Lung (tissue), 12 donors: ENCODE measurements around the gene LTBP1. TPM values are rescaled to one million over a fixed set of nuclear protein-coding genes. Genes with fewer than 3 reads are reported as not detected.

Source experiments
- ATAC-seq: fragments of 200-7000 bp; cut with Tn5 transposase; one replicate; pipeline ENCODE4 v1.9.1; 2020; ENCODE audit warnings: moderate number of reproducible peaks; ENCODE audit not compliant: insufficient read depth, low FRiP score
- DNase-seq, 3 donors: peaks; one replicate each; pipeline ENCODE4 v3.0.0-alpha.2; 2013 to 2017
- H3K27ac ChIP-seq, 2 donors: one replicate each; pipeline ENCODE4 v1.5.1; 2013; ENCODE audit warnings: mild to moderate bottlenecking in 2 of 2, moderate library complexity in 2 of 2, control low read depth in 1 of 2, inconsistent platforms in 1 of 2, low read depth in 1 of 2, low read length in 1 of 2
- H3K27me3 ChIP-seq, 3 donors: one replicate each; pipeline ENCODE4 v1.5.1; 2013; ENCODE audit warnings: low read length in 2 of 3; ENCODE audit not compliant: control insufficient read depth in 3 of 3, insufficient read depth in 3 of 3
- H3K36me3 ChIP-seq, 4 donors: one replicate each; pipeline ENCODE4 v1.5.1; 2013; ENCODE audit warnings: low read length in 4 of 4, mild to moderate bottlenecking in 1 of 4, moderate library complexity in 1 of 4; ENCODE audit not compliant: control insufficient read depth in 4 of 4, insufficient read depth in 4 of 4
- H3K4me1 ChIP-seq, 5 donors: one replicate each; pipeline ENCODE4 v1.5.1; 2013; ENCODE audit warnings: low read length in 5 of 5, mild to moderate bottlenecking in 2 of 5, moderate library complexity in 1 of 5; ENCODE audit not compliant: control insufficient read depth in 5 of 5, insufficient read depth in 5 of 5
- H3K4me3 ChIP-seq: one replicate; pipeline ENCODE4 v1.5.1; 2013; ENCODE audit warnings: mild to moderate bottlenecking, control low read depth, moderate library complexity
- H3K9ac ChIP-seq, 2 donors: one replicate each; pipeline ENCODE4 v1.5.1; 2013; ENCODE audit warnings: low read length in 2 of 2, control low read depth in 1 of 2; ENCODE audit not compliant: insufficient read depth in 1 of 2
- H3K9me3 ChIP-seq, 4 donors: one replicate each; pipeline ENCODE4 v1.5.1; 2013; ENCODE audit warnings: low read length in 3 of 4, mild to moderate bottlenecking in 1 of 4, moderate library complexity in 1 of 4; ENCODE audit not compliant: control insufficient read depth in 4 of 4, insufficient read depth in 3 of 4
- CTCF ChIP-seq: IDR thresholded peaks from 2 replicates; pipeline ENCODE4 v1.5.1; 2012; ENCODE audit warnings: mild to moderate bottlenecking; ENCODE audit errors: control extremely low read depth, extremely low read depth
- WGBS, 2 donors: extraction: QIAGEN DNeasy Blood & Tissue Kit; methylation state at CpG; one replicate each; pipeline ENCODE4 v1.1.7; 2013; 5-methylcytosine and 5-hydroxymethylcytosine counted together
- polyA plus RNA-seq, 2 donors: library from polyadenylated mRNA; stranded (reverse); fragments of 200-250 nt; gene quantifications; one replicate each; pipeline ENCODE4 v1.2.1, GENCODE V29; 2013
- total RNA-seq, 2 donors: library from RNA; depleted of rRNA in 1 of 2; stranded (reverse); fragments of >200 nt in 1 of 2; gene quantifications; one replicate each; pipeline ENCODE4 v1.2.1, GENCODE V29; 2014 to 2021
- donor health status: control.
- donor health status: control.
- donor health status: Bipolar disorder and iron deficiency.
- donor health status: healthy.
- donor health status: DM: yes; HTN: yes; CAD: no.

The LTBP1 gene
- total and polyA plus RNA-seq, 4 donors = 8.8 to 57.4 (median 28.6) TPM

GRCh38 chr2:32993005-32993539 is 46.3 kb downstream of the LTBP1 start:
- no peaks in the 10 kb centered on the region for H3K36me3 ChIP-seq
- ATAC-seq (no peak), DNase-seq (peak; percentile 14 to 51 (median 26))
- H3K9ac ChIP-seq = no peak overlapping the region
- peaks cover 0 to 5% (median 0%) of the 10 kb centered on the region in 5 donors for H3K4me1 ChIP-seq
- H3K9me3 ChIP-seq = peaks cover 0 to 4% (median 0%) of the 10 kb centered on the region in 4 donors
- H3K27ac ChIP-seq = no peak overlapping the region
- H3K27me3 ChIP-seq = no peaks in the 10 kb centered on the region
- no peak overlapping the region for H3K4me3 ChIP-seq
- TF ChIP-seq CTCF = no peak
- WGBS, 2 donors = 63 to 83% methylated on average over 8 of the region's 8 CpGs

DNA sequence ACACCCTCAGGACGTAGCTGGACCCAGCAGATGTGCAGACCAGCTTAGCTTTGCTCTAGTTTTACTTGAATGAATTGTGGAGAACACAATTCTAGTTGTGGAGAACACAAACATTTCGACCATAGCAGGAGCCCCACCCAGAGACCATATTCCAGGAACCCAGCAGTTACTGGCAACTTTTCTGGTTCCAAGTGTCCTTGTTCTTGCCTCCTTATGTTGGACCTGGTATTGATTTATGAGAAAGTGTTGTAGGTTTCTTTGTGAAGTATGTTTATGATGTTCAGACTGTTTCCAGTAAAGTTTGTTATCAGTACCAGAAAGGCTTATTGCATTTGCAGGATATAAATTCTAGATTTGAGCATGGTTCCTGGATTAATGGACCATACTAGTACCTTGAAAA is 51.0 kb downstream of the LTBP1 start:
- TF ChIP-seq CTCF = no peak
- no peak overlapping the region for H3K27ac ChIP-seq
- no peak overlapping the region for H3K4me3 ChIP-seq
- H3K9me3 ChIP-seq = peaks cover 0 to 4% (median 0%) of the 10 kb centered on the region in 4 donors
- no peak for ATAC-seq
- 78 to 94% methylated on average over 2 of the region's 2 CpGs for WGBS, 2 donors
- H3K36me3 ChIP-seq = no peaks in the 10 kb centered on the region
- DNase-seq = no peak
- H3K27me3 ChIP-seq = no peaks in the 10 kb centered on the region
- H3K4me1 ChIP-seq = peaks cover 0 to 12% (median 0%) of the 10 kb centered on the region in 5 donors
- no peak overlapping the region for H3K9ac ChIP-seq

GRCh38 chr2:33000986-33001385 is 54.2 kb downstream of the LTBP1 start:
- H3K9me3 ChIP-seq = peaks cover 0 to 4% (median 0%) of the 10 kb centered on the region in 4 donors
- no peak overlapping the region for H3K9ac ChIP-seq
- H3K27ac ChIP-seq = no peak overlapping the region
- no peak for ATAC-seq
- no peaks in the 10 kb centered on the region for H3K27me3 ChIP-seq
- 60 to 96% methylated on average over 3 of the region's 3 CpGs for WGBS, 2 donors
- DNase-seq = no peak
- H3K4me3 ChIP-seq = no peak overlapping the region
- no peak for TF ChIP-seq CTCF
- H3K4me1 ChIP-seq = peaks cover 0 to 8% (median 0%) of the 10 kb centered on the region in 5 donors
- no peaks in the 10 kb centered on the region for H3K36me3 ChIP-seq

DNA sequence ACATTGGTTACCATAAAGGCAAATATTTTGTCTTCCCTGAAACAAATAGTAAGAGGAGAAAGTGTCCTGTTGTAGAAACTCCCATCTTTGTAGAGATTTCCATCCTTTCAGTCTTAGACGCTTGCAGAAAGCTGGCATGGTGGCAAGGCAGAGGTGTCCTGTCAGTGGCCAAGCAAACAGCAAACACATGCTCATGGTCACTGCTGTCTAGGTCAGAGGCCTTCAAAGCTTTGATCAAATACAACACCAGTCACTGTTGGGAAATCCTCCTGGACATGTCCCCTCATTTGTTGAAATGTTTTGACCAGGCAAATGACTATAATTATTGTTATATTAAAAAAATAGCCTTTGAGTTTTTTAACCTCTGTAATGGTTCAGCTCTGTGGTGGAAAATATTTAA is 55.1 kb downstream of the LTBP1 start:
- no peak for TF ChIP-seq CTCF
- DNase-seq (no peak), ATAC-seq (no peak)
- Histone ChIP-seq H3K4me1 (peaks cover 0 to 8% (median 0%) of the 10 kb centered on the region in 5 donors), H3K9me3 (peaks cover 0 to 4% (median 0%) of the 10 kb centered on the region in 4 donors), H3K36me3 (no peaks in the 10 kb centered on the region), H3K4me3 (no peak overlapping the region), H3K27me3 (no peaks in the 10 kb centered on the region), H3K27ac (no peak overlapping the region), H3K9ac (no peak overlapping the region)
- WGBS, 2 donors = 94 to 100% methylated on average over 1 of the region's 1 CpG
